Fibroblast of the conjunctiva (primary cell): ENCODE measurements around the gene NARS2.

Source experiments
- DNase-seq: peaks from one replicate; pipeline ENCODE4 v3.0.0-alpha.2; 2010; ENCODE audit warnings: low read depth

The NARS2 gene

DNA sequence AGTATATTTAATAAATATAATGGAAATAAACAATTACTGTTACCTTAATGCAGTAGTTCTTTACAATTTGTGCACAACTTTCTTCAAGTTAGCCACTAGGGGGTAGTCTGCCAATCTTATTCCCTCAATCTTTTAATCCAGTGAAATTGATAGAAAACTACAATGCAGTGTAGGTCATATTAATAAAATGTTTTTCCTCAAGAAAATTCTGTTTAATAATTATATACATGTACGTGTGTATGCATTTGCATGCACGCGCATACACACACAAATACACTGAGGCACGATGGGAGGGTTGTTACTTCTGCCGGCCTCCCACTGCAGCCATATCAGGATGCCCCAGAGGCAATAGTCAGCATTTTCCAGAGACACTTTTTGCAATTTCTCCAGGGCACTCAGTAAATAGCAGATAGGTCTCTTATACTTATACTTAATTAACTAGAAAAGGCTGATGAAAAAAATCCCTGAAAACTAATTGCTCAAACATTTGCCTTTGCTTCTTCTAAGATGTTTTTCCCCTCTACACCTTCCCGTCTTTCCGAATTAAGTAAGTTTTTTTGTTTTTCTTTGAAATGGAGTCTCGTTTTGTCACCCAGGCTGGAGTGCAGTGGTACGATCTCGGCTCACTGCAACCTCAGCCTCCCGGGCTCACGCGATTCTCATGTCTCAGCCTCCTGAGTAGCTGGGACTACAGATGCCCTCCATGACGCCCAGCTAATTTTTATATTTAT is 160.2 kb downstream of the NARS2 start:
- DNase-seq = no peak

DNA sequence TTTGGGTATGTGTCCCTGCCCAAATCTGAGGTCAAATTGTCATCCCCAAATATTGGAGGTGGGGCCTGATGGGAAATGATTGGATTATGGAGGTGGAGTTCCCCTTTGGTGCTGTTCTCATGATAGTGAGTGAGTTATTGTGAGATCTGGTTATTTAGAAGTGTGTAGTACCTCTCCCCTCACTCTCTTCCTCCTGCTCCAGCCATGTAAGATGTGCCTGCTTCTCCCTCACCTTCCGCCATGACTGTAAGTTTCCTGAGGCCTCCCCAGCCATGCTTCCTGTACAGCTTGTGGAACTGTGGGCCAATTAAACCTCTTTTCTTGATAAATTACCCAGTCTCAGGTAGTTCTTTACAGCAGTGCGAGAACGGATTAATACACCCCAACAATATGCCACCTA is 166.0 kb downstream of the NARS2 start:
- DNase-seq = no peak

DNA sequence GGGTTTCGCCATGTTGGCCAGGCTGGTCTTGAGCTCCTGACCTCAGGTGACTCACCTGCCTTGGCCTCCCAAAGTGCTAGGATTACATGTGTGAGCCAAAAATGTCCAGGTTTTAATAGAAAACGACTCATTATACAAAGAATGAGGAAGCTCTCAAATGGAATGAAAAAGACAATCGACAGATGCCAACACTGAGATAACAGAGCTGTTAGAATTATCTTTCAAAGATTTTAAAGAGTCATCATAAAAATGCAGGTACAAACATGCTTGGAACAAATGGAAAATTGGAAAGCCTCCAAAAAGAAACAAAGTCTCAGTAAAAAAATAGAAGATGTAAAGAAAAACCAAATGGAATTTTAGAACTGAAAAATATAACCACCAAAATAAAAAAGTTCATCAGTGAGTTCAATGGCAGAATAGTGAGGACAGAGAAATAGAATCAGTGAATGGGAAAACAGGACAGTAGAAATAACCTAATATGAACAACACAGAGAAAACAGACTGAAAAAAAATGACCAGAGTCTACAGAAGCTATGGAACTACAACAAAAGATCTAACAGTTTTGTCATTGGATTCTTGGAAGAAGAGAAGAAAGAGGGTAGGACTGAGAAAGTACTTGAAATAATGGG is 168.0 kb downstream of the NARS2 start:
- DNase-seq = no peak

DNA sequence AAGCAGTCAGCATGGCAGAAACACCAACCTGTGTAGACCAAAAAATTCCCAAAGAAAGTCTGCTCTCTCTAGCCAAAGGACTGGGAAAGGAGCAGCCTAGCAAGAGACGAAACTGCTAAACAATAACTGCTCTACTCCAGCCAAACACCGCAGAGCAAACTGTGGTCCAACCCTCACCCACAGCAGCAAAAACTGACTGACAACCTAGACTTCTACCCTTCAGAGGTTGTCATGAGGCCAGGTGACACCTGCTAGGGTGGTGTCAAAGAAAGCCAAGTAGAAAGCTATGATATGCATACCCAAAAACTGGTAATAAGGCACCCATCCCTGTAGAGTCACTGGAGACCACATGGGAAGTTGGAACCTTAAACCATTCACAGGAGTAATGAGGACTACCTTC is 168.9 kb downstream of the NARS2 start:
- DNase-seq = no peak

DNA sequence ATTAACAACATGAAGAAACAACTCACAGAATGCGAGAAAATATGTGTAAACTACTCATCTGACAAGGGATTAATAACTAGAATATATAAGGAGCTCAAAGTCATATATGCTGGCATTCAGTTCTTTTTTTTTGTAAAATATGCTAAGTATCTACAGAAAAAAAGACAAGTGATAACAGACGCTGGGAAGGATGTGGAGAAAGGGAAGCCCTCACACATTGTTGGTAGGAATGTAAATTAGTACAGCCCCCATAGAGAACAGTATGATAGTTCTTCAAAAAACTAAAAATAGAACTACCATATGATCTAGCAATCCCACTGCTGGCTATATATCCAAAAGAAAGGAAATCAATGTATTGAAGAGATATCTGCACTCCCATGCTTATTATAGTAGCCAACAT is 170.9 kb downstream of the NARS2 start:
- DNase-seq = no peak

DNA sequence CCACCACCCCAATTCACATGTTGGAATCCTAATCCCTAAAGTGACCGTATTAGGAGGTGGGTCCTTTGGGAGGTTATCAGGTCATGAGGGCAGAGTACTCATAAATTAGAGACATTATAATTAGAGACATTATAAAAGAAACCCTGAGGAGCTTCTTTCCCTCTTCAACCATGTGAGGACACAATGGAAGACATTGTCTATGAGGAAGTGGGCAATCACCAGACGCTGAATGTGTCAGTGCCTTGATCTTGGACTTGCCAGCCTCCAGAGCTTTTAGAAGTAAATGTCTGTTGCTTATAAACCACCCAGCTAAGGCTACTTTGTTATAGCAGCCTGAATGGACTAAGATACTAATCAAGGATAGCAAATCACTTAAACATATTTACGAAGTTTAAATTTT is 171.8 kb downstream of the NARS2 start:
- DNase-seq = no peak

DNA sequence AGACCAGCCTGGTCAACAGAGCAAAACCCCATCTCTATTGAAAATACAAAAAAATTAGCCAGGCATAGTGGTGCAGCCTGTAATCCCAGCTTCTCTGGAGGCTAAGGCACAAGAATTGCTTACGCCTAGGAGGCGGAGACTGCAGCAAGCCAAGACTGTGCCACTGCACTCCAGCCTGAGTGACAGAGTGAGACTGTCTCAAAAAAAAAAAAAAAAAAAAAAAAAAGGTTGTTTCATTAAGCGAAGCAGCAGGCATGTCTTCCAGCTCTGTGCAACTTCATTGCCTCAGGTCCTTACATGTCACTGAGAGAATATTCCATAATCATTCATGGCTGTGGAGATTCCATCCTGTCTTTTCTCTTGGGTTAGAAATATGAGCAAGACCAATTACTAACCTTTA is 174.0 kb downstream of the NARS2 start:
- DNase-seq = no peak

DNA sequence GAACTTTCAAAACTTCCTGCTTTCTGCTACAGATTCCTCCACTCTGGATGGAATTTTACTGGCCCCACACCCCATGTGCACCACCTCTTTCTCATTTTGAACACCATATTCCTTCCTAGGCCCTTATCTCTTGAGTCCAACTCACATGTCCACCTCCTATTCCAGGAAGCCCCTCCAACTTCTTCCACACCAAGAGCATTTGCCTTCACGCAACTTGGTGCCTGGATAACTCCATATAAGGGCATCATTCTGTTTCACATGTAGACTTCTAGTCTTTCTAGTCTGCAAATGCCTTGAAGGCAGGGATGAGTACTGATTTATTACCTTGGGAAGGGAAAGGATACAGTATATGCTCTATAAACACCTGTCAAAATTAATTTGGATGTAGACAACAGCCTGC is 174.5 kb downstream of the NARS2 start:
- DNase-seq = no peak

DNA sequence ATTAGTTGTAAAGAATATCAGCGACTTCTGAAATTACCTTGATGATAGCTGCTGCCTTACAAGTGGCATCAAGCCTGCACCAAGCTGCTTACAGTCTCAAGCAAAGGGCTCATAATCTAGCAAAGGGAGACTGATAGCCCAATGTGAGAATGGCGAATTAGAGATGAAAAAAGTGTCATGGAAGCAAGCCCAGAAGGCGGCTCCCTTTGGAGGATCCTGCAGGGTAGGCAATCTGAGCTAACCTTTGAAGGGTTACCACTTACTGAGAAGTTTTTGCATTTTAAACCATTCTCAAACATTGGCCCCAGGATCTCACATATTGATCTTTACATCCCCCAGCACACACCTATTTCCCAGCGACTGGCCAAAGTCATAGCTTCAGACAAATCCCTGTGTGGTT is 175.5 kb downstream of the NARS2 start:
- no peak for DNase-seq

DNA sequence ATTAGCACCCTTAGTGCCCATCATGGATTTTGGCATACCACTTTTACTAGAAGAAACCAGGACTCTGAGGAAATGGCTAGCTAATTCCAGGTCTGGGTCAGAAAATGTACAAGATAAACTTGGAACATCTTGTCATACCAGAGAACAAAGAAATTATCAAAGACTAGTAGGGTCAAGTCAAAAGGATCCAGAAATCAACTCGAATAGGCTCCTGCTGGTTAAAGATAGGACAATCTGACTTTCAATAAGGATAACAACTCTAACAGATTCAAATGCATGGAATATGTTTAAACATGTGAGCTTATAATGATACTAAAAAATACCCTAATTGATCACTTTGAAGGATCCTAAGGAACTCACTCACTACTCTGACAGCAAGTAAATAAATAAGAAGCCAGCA is 175.9 kb downstream of the NARS2 start:
- no peak for DNase-seq

DNA sequence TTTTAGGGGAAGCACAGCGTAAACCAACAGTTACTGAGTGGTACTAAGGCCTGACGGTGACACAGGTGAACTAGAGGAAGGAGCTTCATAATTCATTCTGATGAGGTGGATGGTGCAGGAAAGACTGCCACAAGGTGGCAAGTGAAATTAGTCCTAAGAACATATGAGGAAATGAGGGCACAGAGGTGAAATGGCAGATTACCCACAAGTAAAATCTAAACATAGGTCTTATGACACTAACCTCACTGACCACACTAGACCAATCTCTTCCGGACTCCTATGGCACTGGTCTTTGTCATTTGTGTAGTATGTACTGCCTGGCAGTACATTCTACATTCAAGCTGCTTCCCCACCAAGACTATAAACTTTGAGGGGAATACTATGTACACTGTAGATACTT is 177.3 kb downstream of the NARS2 start:
- DNase-seq = no peak

DNA sequence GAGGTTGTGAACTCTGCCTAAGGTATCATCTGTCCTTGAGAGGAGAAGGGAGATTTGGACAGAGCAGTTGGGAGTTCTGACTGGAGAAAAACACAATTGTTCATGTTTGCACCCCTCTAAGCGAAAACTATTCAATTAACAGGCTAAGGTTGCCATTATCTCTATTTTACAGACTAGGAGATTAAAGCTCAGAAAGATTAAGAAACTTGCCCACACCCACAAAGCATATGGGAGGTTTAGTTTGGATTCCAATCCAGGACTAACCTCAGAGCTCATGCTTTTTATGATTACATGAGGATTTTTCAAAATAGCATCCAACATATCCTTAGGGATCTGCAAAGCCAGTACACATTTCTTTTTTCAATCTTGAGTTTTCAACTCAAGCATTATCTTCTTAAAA is 179.1 kb downstream of the NARS2 start:
- DNase-seq = no peak

DNA sequence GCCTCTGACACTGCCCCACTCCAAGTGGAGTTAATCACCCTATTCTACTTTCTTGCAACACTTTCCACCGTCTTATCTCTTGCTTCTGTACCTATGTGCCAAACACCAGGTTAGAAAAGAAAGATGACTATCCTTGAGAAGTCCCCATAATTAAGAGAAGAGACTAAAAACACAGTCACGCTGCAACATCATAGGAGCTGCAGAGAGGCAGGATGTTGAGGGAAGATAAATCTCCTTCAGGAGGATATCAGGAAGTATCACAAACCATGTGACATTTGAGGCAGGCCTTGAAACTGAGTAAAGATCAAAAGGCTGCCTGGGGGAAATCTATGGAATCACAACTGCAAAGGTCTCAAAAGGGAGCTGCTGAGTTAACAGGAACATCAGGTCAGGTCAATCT is 181.8 kb downstream of the NARS2 start:
- no peak for DNase-seq

DNA sequence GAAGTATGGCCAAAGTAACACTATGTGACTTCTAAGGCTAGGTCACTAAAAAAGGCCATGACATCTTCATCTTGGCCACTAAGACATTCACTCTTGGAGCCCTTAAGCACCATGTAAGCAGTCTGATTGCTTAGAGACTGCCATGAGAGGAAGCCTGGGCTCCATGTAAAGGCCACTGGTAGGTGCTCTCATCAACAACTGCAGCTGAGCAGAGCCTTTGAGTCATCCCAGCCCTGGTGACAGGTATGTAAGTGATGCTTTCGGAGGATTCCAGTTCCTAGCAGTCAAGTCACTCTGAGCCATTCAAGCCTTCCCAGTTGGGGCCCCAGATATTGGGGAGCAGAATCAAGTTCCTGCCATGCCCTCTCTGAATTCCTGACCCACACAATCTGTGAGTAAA is 183.2 kb downstream of the NARS2 start:
- no peak for DNase-seq

DNA sequence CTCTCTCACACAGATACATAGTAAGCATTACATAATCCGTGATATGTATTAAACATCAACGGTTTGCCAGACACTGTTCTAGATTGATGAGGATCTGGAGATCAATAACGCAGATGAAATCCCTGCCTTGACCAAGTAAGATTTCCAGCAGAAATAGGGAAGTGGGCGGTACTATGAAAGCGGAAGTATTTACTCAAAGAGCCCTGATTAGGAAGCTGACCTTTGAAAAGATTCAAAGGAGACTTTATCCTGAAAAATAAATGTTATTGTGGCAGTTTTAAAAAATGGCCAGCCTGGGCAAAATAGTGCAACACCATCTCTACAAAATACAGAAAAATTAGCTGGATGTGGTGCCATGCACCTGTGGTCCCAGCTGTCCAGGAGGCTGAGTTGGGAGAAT is 183.9 kb downstream of the NARS2 start:
- DNase-seq = no peak

DNA sequence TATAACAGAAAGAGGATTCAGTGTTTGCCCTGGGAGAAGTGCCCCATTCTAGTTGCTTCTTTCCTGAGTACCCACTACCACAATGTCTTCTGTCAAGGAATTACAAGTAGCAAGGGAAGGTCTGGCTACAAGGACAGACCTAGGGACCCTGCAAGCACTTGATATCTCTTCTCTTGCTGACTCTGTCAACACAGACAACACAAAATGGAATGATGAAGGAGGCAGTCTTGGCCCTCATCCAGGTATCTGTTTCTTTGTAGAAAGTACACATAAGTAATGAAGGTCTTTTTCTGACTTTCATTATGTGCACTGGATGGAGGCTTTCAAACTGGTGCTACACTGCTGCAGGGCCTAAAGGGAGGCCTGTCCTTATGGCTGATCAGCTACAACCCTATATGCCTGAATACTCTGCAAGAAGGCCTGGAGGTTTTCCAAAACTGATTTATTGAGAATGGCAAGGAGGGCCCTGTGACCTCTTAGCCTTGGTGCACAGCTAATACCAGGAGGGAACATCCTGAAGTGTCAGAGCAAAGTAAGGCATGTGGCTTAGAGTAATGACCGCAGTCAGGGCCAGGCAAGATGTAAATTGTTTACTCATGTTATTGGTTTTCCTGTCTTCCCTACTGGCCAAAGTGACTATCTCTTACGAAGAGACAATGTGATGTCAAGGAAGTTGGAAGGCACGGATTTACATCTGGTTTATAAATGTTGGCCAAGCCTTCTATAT is 188.3 kb downstream of the NARS2 start:
- no peak for DNase-seq
